Non-pigmented ciliary epithelial cell (primary cell): Measurements from ENCODE around the gene CT45A1.
"Not testable (repeated sequence)": the region's sequence is repeated elsewhere in the genome, so short reads cannot be mapped to it uniquely, and the experiment has no call there.

Source experiments
- DNase-seq: peaks from one replicate; pipeline ENCODE4 v3.0.0-alpha.2; 2010; ENCODE audit warnings: low read depth

Gene CT45A1, protein sequence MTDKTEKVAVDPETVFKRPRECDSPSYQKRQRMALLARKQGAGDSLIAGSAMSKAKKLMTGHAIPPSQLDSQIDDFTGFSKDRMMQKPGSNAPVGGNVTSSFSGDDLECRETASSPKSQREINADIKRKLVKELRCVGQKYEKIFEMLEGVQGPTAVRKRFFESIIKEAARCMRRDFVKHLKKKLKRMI

DNA sequence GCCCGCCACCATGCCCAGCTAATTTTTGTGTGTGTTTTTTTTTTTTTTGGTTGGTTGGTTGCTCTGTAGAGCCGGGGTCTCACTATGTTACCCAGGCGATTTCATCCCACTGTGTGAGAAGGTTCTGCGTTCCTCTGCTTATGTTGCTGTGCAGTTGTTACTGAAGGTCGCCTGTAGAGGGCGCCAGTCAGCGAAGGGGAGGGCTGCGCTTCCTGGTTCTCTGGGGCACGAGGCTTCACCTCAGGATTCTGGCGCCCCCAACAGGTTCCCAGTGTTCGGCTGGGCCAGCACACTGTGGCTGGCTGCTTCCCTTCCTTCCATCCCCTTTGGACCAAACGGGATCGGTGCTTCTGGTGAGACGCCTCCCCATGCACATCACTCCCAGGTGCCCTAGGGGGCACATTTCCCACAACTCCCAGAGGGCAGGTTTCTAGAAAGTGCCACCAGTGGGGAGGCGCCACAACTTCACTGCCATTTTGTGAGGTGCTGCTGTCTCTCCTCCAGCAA lies at the start of gene CT45A1:
Gene CT45A1 (plus strand): TSS at position 457 of the 507 bp plus-strand sequence. CDS start 5,302 bp downstream, outside the sequence.
- DNase-seq: not testable (repeated sequence)

DNA sequence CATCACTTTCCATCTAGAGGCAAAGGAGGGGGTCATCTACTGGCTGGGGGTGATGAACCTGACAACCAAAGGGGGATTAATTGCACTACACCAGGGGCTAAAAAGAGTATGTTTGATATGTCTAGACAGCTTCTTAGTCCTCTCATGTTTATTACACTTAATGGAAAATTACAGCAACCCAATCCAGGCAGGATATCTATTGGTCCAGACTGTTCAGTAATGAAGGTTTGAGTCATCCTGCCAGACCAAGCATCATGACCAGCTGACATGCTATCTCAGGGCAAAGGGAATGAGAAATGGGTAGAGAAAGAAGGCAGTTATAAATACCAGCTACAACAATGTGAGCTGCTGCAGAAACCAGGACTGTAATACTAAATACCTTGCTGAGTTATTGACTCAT lies 40.5 kb upstream of the CT45A1 start:
- not testable (repeated sequence) for DNase-seq

DNA sequence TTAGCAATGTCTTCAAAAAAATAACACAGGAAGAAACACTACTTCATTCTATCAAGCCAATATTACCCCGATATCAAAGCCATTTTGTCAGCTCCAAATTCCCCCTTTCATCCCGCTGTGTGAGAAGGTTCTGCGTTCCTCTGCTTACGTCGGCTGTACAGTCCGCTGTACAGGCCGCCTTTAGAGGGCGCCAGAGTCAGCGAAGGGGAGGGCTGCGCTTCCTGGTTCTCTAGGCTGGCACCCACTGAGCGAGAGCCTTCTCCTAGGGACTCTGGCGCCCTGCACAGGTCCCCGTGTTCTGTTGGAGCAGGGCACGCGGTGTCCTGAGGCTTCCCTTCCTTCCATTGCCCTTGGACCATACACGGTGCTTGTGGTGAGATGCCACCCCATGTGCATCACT lies 25.3 kb upstream of the CT45A1 start:
- no peak for DNase-seq

DNA sequence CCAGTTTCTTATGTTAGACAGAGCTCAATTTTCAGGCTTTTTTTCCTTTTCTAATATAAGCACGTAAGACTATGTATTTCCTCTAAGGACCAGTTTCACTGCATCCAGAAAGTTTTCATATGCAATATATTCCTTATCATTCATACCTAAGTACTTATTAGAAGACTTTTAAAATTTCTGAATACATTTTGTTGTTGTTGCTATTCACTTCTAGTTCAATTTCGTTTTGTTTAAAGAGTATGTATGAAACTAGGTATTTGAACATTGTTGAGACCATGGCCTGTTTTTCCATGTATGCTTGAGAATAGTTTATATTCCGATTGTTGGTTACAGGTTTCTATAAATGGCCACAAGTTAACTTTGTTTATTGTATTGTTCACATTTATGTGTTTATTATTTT lies 18.0 kb upstream of the CT45A1 start:
- DNase-seq: no peak

DNA sequence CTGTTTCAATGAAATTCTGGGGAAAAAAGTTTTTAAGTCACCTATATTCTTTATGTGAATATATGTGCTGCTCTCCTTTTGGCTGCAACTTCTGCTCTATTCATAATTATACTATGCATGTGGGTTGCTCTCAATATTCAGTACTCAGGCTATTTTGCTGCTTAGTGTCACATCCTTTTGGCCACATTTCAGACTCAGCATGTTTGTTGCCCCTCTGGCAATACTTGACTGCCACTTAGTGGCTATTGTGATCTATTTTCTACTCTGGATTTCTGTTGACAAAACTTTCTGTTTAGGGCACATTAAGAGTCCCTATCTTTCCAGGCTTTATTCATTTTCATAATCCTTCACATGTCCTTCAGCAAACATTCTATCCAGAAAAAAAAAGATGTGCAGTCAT lies 15.8 kb upstream of the CT45A1 start:
- DNase-seq: no peak

DNA sequence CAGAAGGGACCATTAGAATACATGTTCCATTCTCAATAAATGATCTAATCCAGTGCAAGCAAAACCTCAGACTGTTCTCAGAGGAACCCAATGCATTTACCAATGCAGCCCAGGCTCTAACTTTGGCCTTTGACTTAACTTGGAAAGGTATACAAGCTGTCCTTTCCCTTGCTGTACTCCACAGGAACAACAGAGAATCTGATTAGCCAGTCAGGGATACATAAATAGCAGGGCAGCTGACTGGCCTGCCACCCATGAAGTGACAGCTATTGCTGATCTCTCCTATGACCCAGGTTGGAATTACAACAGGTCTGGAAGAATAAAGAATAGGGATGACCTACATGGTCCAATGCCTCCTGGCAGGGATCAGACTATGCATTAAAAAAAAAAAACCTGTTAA lies 14.5 kb upstream of the CT45A1 start:
- DNase-seq: no peak

DNA sequence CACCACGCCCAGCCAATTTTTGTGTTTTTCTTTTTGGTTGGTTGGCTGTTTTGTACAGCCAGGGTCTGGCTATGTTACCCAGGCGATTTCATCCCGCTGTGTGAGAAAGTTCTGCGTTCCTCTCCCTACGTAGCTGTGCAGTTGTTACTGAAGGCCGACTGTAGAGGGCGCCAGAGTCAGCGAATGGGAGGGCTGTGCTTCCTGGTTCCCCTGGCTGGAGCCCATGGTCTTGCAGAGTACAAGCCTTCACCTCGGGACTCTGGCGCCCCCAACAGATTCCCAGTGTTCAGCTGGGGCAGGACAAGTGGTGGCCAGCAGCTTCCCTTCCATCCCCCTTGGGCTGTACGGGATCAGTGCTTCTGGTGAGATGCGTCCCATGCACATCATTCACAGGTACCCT lies 5.6 kb upstream of the CT45A1 start:
- DNase-seq: no peak

DNA sequence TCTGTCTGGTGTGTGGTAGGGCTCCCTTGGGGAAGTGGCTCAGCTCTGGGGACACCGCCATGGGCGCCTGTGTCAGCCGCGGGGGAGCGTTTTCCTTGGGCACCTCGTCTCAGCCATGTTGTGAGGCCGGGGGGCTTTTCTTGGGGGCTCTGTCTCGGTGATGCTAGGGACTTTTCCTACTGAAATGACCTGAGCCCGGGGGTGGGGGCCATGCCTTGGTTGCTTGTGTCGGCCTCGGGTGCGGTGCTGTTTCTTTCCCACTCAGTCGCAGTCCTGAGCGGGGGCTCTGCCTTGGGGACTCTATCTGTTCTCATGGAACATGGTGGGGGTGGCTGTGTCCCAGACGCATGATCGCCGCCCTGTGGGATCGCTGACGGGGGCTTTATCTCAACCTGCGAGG lies 356 bp downstream of the CT45A1 start:
- no peak for DNase-seq

DNA sequence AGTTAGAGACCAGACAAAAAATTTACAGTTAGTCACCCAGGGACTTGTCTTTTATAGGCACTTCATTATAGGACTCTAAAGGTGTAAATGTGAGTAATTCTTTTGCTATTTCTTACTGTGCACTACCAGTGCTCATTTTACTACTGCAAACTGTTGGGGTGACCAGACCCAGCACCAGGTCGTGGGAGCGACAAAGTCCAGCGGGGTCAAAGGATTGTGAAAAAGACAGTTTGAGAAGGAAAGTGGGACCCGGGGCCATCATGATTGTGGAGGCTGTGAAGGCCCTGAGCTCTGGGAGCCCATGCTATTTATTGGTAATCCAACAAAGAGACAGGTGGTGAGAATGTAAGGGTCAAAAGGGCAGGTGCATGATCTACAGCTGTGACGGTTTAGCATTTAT lies 21.2 kb downstream of the CT45A1 start:
- not testable (repeated sequence) for DNase-seq

DNA sequence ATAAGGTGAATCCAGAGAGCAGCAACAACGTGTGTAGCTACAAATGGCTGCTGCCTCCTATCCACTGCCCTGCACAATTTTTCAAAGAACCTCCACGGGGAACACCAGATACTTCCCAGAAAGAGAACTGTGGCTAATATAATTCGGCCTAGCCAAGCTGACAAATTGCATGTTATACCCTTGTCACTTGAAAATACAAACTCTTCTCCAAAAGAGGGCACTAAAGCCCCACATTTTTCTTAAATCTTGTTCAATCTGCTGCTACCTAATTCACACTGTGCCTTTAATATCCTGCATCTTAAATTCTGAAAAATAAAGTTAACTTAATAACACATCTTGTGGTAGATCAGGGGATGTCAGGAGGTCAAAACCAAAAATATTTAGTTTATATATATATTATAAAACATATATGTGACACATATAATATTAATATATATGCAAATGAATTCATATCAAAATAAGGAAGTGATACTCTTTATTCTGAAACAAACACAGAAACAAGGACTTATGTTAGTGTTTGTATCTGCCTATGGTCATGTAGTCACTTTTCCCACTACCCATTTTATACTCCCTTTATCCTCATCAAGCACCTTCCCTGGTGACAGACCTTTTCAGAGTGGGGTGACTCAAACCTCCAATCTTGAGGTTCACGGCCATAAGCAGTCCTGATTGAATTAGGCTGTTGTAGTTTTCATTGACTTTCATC lies 24.1 kb downstream of the CT45A1 start:
- no peak for DNase-seq

DNA sequence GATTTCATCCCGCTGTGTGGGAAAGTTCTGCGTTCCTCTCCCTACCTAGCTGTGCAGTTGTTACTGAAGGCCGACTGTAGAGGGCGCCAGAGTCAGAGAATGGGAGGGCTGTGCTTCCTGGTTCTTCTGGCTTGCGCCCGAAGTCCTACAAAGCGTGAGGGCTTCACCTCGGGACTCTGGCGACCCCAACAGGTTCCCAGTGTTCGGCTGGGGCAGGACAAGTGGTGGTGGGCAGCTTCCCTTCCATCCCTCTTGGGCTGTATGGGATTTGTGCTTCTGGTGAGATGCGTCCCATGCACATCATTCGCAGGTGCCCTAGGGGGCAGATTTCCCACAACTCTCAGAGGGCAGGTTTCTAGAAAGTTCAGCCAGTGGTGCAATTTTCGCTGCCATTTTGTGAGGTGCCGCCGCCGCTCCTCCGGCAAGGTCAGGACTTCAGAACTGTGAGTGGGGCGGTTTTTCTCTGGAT lies 27.3 kb downstream of the CT45A1 start:
- DNase-seq: no peak

DNA sequence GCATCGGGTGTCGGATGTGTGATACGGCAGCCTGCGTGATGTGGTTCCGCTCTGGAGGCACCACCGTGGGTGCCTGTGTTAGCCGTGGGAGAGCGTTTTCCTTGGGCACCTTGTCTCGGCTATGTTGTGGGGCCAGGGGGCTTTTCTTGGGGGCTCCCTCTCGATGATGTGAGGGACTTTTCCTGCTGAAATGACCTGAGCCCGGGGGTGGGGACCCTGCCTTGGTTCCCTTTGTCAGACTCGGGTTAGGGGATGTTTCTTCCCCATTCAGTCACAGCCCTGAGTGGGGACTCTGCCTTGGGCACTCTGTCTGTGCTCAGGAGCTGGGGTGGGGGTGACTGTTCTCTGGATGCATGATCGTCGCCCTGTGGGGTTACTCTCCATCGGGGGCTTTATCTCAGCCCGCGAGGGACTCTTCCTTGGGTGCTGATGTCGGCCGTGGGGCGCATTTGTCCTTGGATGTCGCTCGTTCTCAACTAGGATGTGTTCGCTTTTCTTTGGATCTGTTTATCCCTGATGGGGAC lies 27.8 kb downstream of the CT45A1 start:
- no peak for DNase-seq

DNA sequence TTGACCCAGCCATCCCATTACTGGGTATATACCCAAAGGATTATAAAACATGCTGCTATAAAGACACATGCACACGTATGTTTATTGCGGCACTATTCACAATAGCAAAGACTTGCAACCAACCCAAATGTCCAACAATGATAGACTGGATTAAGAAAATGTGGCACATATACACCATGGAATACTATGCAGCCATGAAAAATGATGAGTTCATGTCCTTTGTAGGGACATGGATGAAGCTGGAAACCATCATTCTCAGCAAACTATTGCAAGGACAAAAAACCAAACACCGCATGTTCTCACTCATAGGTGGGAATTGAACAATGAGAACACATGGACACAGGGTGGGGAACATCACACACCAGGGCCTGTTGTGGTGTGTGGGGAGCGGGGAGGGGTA lies 31.3 kb downstream of the CT45A1 start:
- DNase-seq: not testable (repeated sequence)

DNA sequence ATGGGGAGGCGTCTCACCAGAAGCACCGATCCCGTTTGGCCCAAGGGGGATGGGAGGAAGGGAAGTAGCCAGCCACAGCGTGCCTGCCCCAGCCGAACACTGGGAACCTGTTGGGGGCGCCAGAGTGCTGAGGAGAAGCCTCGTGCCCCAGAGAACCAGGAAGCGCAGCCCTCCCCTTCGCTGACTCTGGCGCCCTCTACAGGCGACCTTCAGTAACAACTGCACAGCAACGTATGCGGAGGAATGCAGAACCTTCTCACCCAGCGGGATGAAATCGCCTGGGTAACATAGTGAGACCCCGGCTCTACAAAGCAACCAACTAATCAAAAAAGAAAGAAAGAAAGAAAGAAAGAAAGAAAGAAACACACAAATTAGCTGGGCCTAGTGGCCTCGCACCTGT lies 54.7 kb downstream of the CT45A1 start, which contains the start of gene CT45A3:
Gene CT45A3 (minus strand): TSS at position 101 of the 400 bp plus-strand sequence. CDS start 3,747 bp downstream, outside the sequence.
- not testable (repeated sequence) for DNase-seq
